ENCODE results near the gene MDH1. TPM values are rescaled to one million over a fixed set of nuclear protein-coding genes. Genes with fewer than 3 reads are reported as not detected.

Gene MDH1
- total and polyA plus RNA-seq, 9 of the 15 experiments (the other 6 are each of a cell fraction or from before 2014, with no cell fraction given) = 191 to 1,225 (median 284) TPM

DNA sequence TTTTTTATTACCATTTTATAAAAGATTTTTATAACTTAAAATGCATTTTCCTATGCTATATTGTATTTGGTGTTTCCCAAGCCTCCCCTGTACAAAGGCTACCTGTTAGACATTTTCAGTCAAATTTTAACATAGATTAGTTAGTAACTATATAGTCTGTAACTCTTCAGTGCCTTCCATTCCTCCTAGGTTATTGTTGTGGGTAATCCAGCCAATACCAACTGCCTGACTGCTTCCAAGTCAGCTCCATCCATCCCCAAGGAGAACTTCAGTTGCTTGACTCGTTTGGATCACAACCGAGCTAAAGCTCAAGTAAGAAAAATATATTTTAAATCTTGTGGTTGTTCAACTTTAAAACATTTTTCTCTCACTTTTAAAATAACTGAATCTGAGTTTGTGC, 10.2 kb downstream of the MDH1 start:
- no peak overlapping the region for H2AFZ ChIP-seq (ENCODE audit: low read depth, low read length)
- no TSS peak for BruUV-seq (replicated peaks)
- no peak overlapping the region for H3K9ac ChIP-seq (ENCODE audit: insufficient read depth in 1 of 2, low read depth in 2 of 2, low read length in 2 of 2)
- CTCF ChIA-PET (ENCODE audit: low intra/inter-chr PET ratio) = no interaction called here
- H4K20me1 ChIP-seq (replicated peaks; ENCODE audit: control insufficient read depth, insufficient read depth, low read length) = no peaks in the 10 kb centered on the region
- H3K4me2 ChIP-seq (ENCODE audit: insufficient read depth, low read length) = no peak overlapping the region
- intact Hi-C loops (cut with micrococcal nuclease) (no loop called here), in situ Hi-C loops (cut with MboI) (no loop called here)
- ATAC-seq (no peak), DNase-seq (ENCODE audit: extremely low read depth in 1 of 4, low spot score in 3 of 4) (no peak), FAIRE-seq (no peak)
- peaks cover 28% of the 10 kb centered on the region for H3K79me2 ChIP-seq (ENCODE audit: control insufficient read depth, insufficient read depth, low read length)
- no peaks in the 10 kb centered on the region for H3K4me1 ChIP-seq (replicated peaks in 1 of 2; ENCODE audit: control insufficient read depth in 2 of 2, insufficient read depth in 2 of 2, low read length in 2 of 2)
- POLR2A ChIA-PET = interaction anchor here (0.6 to 2.1 kb wide), 2 partner anchors 10 to 27 kb away, joined by 3 to 17 read pairs; partner anchors contain the start of genes MDH1 and WDPCP
- H3K27ac ChIP-seq (ENCODE audit: extremely low read depth, low read depth, low read length) = no peak overlapping the region
- H3K36me3 ChIP-seq (ENCODE audit: control insufficient read depth, insufficient read depth, low read length) = peaks cover 90% of the 10 kb centered on the region
- H3K9me1 ChIP-seq (ENCODE audit: control insufficient read depth, insufficient read depth, low read length) = no peaks in the 10 kb centered on the region
- H3K27me3 ChIP-seq (ENCODE audit: control insufficient read depth in 2 of 2, insufficient read depth in 2 of 2, low read length in 2 of 2) = no peaks in the 10 kb centered on the region
- WGBS (ENCODE audit: insufficient coverage, low coverage, missing lambda C conversion rate) = 89% methylated on average over 2 of the region's 2 CpGs
- H3K4me3 ChIP-seq = no peak overlapping the region
- no peaks in the 10 kb centered on the region for H3K9me3 ChIP-seq (replicated peaks; ENCODE audit: control insufficient read depth, insufficient read depth, low read depth, low read length)
- TF ChIP-seq ZNF431 (CRISPR knock-in tag; IDR thresholded peaks at IDR 0.05) = no peak
- TF ChIP-seq RBM34 (IDR thresholded peaks at IDR 0.05; ENCODE audit: borderline replicate concordance, insufficient read depth, low read length) = no peak
- no peak for TF ChIP-seq KDM1A (IDR thresholded peaks at IDR 0.05)
- TF ChIP-seq, protein P1, sequence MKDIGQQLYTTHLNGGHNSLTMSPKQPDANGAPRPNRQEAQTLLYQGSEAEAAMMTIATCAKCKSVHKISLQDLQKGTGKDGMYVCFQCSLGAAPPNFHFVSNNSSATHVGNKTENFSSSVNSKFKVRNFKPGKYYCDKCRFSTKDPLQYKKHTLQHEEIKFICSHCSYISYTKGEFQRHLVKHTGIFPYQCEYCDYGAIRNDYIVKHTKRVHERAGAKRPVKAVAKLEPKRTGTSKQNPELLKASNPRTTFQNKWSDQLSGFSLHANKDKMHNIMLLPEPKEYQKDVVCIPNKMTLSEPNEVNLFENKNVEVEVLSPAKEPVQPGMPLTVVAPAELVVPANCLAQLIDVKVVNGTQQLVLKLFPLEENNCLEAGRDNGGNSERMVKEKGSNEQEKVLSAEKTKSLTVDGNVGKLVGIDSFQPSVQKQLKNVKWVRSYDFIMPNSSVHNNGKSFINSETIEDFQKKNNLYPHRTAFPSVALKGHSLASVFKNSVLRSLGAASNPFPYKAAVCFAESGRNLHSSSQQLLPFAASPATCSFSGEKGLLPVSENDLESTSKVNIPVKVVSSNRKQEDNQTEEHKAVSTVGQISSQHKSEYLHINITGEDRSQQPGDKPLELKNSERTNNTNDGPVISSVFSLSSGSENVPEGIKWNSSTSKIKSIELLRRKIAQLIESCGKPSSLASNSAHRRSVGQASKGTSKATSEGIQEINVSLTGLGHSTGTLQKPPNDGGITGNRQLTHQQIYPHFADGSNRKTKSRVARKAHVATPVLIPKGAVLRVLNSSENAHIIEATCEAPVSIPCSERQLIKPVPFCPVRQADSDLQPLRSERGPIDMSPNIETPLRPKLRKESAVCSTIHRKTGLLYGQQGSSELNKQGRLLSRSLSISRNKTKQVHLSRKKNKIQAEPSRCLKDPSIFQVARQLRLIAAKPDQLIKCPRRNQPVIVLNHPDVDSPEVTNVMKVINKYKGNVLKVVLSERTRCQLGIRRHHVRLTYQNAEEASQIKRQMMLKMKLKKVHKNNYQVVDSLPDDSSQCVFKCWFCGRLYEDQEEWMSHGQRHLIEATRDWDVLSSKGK (CRISPR knock-in tag; IDR thresholded peaks at IDR 0.05) = no peak
- no peak for TF ChIP-seq ZNF583 (CRISPR knock-in tag; IDR thresholded peaks at IDR 0.05)
- TF ChIP-seq ZKSCAN3 (CRISPR knock-in tag; IDR thresholded peaks at IDR 0.05) = no peak
- no peak for TF ChIP-seq NCOA1 (IDR thresholded peaks at IDR 0.05; ENCODE audit: low read depth)
- no peak for TF ChIP-seq ZNF175 (CRISPR knock-in tag; IDR thresholded peaks at IDR 0.05; ENCODE audit: low read depth)
- TF ChIP-seq, protein P2, sequence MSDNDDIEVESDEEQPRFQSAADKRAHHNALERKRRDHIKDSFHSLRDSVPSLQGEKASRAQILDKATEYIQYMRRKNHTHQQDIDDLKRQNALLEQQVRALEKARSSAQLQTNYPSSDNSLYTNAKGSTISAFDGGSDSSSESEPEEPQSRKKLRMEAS (CRISPR knock-in tag; IDR thresholded peaks at IDR 0.05) = no peak
- TF ChIP-seq, protein P3, sequence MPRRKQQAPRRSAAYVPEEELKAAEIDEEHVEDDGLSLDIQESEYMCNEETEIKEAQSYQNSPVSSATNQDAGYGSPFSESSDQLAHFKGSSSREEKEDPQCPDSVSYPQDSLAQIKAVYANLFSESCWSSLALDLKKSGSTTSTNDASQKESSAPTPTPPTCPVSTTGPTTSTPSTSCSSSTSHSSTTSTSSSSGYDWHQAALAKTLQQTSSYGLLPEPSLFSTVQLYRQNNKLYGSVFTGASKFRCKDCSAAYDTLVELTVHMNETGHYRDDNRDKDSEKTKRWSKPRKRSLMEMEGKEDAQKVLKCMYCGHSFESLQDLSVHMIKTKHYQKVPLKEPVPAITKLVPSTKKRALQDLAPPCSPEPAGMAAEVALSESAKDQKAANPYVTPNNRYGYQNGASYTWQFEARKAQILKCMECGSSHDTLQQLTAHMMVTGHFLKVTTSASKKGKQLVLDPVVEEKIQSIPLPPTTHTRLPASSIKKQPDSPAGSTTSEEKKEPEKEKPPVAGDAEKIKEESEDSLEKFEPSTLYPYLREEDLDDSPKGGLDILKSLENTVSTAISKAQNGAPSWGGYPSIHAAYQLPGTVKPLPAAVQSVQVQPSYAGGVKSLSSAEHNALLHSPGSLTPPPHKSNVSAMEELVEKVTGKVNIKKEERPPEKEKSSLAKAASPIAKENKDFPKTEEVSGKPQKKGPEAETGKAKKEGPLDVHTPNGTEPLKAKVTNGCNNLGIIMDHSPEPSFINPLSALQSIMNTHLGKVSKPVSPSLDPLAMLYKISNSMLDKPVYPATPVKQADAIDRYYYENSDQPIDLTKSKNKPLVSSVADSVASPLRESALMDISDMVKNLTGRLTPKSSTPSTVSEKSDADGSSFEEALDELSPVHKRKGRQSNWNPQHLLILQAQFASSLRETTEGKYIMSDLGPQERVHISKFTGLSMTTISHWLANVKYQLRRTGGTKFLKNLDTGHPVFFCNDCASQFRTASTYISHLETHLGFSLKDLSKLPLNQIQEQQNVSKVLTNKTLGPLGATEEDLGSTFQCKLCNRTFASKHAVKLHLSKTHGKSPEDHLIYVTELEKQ (CRISPR knock-in tag; IDR thresholded peaks at IDR 0.05) = no peak
- no peak for TF ChIP-seq POU5F1 (IDR thresholded peaks at IDR 0.05; ENCODE audit: borderline replicate concordance, low read depth, low read length, partially characterized antibody)
- TF ChIP-seq HINFP (tag; conservative IDR thresholded peaks at IDR 0.05; ENCODE audit: low read depth) = no peak
- TF ChIP-seq, protein P4, sequence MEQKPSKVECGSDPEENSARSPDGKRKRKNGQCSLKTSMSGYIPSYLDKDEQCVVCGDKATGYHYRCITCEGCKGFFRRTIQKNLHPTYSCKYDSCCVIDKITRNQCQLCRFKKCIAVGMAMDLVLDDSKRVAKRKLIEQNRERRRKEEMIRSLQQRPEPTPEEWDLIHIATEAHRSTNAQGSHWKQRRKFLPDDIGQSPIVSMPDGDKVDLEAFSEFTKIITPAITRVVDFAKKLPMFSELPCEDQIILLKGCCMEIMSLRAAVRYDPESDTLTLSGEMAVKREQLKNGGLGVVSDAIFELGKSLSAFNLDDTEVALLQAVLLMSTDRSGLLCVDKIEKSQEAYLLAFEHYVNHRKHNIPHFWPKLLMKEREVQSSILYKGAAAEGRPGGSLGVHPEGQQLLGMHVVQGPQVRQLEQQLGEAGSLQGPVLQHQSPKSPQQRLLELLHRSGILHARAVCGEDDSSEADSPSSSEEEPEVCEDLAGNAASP (IDR thresholded peaks at IDR 0.05) = no peak

All from K562 (cell line).